Adipocyte (in vitro differentiated cells): ENCODE results near the gene KLHL29.

Experiments used
- DNase-seq: peaks from one replicate; pipeline ENCODE4 v3.0.0-alpha.2; 2015; ENCODE audit warnings: low read depth
- H3K27me3 ChIP-seq: replicated peaks from 2 replicates; pipeline ENCODE4 v1.7.0; 2013; ENCODE audit warnings: mild to moderate bottlenecking, low read length, moderate library complexity; ENCODE audit not compliant: control insufficient read depth, insufficient read depth
- H3K36me3 ChIP-seq: 2 replicates; pipeline ENCODE4 v1.7.0; 2013; ENCODE audit warnings: low read length, mild to moderate bottlenecking, moderate library complexity; ENCODE audit not compliant: control insufficient read depth, insufficient read depth, severe bottlenecking
- H3K4me1 ChIP-seq: 2 replicates; pipeline ENCODE4 v1.7.0; 2013; ENCODE audit warnings: mild to moderate bottlenecking, low read length, moderate library complexity; ENCODE audit not compliant: control insufficient read depth, insufficient read depth
- H3K4me3 ChIP-seq: 2 replicates; pipeline ENCODE4 v1.7.0; 2013; ENCODE audit warnings: mild to moderate bottlenecking, low read length, moderate library complexity
- H3K9ac ChIP-seq: 2 replicates; pipeline ENCODE4 v1.7.0; 2013; ENCODE audit warnings: mild to moderate bottlenecking, low read length, moderate library complexity
- H3K9me3 ChIP-seq: 2 replicates; pipeline ENCODE4 v1.7.0; 2013; ENCODE audit warnings: mild to moderate bottlenecking, low read length, moderate library complexity; ENCODE audit not compliant: control insufficient read depth

The KLHL29 gene

DNA sequence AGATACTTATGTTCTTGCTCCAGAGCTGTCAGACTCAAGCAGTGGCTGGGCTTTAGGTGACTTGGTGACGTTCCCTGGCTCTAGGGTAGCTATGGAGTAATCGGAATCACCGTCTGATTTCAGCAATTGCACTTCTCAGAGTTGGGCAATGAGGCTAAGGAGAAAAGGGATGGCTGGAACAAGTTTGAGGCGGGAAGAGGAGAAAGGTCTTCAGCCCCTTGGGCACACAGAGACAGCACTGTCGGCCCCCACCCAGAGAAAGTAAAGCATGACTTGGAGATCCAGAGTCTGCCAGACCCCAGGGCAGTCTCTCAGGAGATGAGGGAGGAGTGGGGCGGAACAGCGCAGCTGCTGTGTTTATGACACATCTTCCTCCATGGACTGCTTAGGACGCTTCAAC, 114.5 kb downstream of the KLHL29 start:
- peaks cover 23% of the 10 kb centered on the region for H3K4me1 ChIP-seq
- H3K36me3 ChIP-seq = peaks cover 2% of the 10 kb centered on the region
- H3K9ac ChIP-seq = peak overlapping the region; percentile 16

DNA sequence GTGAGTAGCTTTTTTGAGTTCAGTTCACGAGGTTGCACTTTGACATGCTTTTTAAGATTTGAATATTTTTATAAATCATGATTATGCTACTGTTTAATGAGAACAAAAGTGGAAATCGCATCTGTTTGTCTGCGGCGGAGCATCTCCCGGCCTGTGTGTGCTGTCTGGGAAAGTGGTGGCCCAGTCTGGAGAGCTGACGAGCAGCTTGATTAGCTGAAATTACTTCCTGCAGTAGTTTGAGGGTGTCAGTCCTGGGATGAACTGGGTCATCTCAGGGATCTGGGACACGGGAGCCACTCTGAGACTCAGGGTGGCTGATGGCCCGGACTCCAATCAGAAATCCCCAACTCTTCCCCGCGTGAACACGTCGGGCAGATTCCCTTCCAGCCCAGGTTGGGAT, 115.9 kb downstream of the KLHL29 start:
- Histone ChIP-seq H3K9ac (no peak overlapping the region), H3K9me3 (no peaks in the 10 kb centered on the region), H3K4me3 (no peak overlapping the region), H3K4me1 (peaks cover 25% of the 10 kb centered on the region), H3K36me3 (no peaks in the 10 kb centered on the region), H3K27me3 (no peaks in the 10 kb centered on the region)
- DNase-seq = no peak

More for the DNA sequence above, 114.5 kb downstream of the KLHL29 start:
- DNase-seq = no peak
- peak overlapping the region; percentile 28 for H3K4me3 ChIP-seq
- H3K9me3 ChIP-seq = no peaks in the 10 kb centered on the region
- H3K27me3 ChIP-seq = no peaks in the 10 kb centered on the region

GRCh38 chr2:23502096-23502495, 117.1 kb downstream of the KLHL29 start:
- H3K27me3 ChIP-seq = no peaks in the 10 kb centered on the region
- peaks cover 32% of the 10 kb centered on the region for H3K4me1 ChIP-seq
- no peaks in the 10 kb centered on the region for H3K9me3 ChIP-seq
- H3K36me3 ChIP-seq = no peaks in the 10 kb centered on the region
- no peak for DNase-seq
- H3K4me3 ChIP-seq = no peak overlapping the region
- H3K9ac ChIP-seq = no peak overlapping the region

DNA sequence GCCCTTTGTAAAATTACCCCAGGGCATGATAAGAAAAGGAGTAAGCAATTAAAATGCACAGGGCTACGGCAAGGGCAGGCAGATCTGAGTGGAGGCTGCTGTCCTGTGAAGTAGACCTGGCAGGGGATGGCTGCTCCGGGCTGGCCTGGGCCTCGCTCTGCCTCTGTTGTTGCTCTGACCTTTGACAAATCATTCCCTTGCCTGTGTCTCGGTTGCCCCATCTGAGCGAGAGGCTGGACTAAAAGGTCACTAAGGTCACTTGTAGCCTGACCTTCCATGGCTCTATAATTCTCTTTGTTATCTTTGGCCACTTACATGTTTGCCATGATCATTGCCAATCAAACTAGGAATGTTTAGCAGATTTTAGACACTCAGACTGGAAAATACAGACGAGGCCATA, 118.1 kb downstream of the KLHL29 start:
- DNase-seq = no peak
- Histone ChIP-seq H3K27me3 (no peaks in the 10 kb centered on the region), H3K4me1 (peaks cover 30% of the 10 kb centered on the region), H3K4me3 (no peak overlapping the region), H3K36me3 (no peaks in the 10 kb centered on the region), H3K9me3 (no peaks in the 10 kb centered on the region), H3K9ac (no peak overlapping the region)

DNA sequence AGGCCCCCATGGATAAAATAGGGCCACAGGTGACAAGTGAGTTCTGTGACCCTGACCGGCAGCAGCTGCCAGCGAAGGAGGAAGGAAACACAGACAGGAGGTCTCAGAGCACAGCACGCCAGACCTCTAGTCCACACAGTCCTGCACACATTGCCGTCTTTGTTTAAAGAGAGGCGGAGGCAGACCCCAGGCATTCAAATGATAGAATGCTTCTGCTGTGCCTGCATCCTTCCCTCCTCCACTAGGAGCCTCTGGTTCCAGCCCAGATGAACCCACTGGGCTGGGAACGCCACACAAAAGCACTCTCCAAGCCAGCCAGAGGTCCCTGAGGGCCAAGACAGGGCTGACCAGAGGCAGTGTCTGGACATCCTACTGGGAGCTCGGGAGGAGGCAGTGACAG, 118.7 kb downstream of the KLHL29 start:
- H3K9ac ChIP-seq = no peak overlapping the region
- H3K9me3 ChIP-seq = no peaks in the 10 kb centered on the region
- no peak for DNase-seq
- H3K4me3 ChIP-seq = no peak overlapping the region
- no peaks in the 10 kb centered on the region for H3K27me3 ChIP-seq
- no peaks in the 10 kb centered on the region for H3K36me3 ChIP-seq
- H3K4me1 ChIP-seq = peaks cover 29% of the 10 kb centered on the region

- no peaks in the 10 kb centered on the region for H3K27me3 ChIP-seq
- H3K36me3 ChIP-seq = no peaks in the 10 kb centered on the region
- DNase-seq = no peak
- no peak overlapping the region for H3K4me3 ChIP-seq
- no peaks in the 10 kb centered on the region for H3K9me3 ChIP-seq
- H3K4me1 ChIP-seq = peaks cover 20% of the 10 kb centered on the region
- H3K9ac ChIP-seq = no peak overlapping the region
Measured at GRCh38 chr2:23504591-23504990, 119.6 kb downstream of the KLHL29 start.

DNA sequence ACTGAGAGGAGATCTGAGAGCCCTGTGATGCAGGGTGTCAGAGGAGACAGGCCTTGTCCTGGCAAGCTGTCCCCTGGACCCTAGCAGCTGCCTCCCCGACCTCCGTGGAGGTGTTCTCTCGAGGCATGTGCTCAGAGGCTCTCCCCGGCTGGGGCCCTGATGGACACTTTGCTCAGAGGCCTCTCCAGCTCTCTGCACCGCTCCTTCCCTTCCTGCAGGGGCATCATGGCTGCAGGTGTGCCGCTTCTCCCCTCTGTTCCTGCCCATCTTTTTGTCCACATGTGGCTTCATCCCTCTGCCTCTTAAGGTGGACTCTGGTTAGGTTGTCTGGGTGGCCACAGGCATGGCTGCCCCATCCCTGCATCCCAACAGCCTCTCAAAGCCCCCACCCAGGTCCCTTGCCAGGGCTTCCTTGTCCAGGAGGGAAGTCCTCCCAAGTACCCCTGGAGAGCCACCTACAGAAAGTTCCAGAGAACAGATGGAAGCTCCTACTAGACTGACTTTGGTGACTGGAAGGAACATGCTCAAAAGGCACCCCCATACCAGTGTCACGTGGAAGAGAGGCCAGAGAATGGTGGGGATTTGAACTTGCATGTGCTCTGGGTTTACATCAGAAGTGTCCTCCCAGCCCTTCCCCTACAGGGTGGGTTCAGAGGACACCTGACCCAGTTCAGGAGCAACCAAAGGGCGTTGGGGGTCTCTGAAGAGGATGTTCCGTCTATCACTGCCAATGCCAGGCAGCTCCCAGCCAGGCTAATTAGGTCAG, 120.4 kb downstream of the KLHL29 start:
- Histone ChIP-seq H3K36me3 (no peaks in the 10 kb centered on the region), H3K9ac (no peak overlapping the region), H3K4me1 (peaks cover 17% of the 10 kb centered on the region), H3K4me3 (no peak overlapping the region), H3K9me3 (no peaks in the 10 kb centered on the region), H3K27me3 (no peaks in the 10 kb centered on the region)
- no peak for DNase-seq

GRCh38 chr2:23505984-23506380, 121.0 kb downstream of the KLHL29 start:
- H3K36me3 ChIP-seq = no peaks in the 10 kb centered on the region
- no peak overlapping the region for H3K4me3 ChIP-seq
- H3K9me3 ChIP-seq = no peaks in the 10 kb centered on the region
- H3K4me1 ChIP-seq = peaks cover 17% of the 10 kb centered on the region
- peak; percentile 47 for DNase-seq
- no peaks in the 10 kb centered on the region for H3K27me3 ChIP-seq
- no peak overlapping the region for H3K9ac ChIP-seq

GRCh38 chr2:23506531-23507266, 121.7 kb downstream of the KLHL29 start:
- no peaks in the 10 kb centered on the region for H3K27me3 ChIP-seq
- no peak overlapping the region for H3K9ac ChIP-seq
- DNase-seq = no peak
- H3K9me3 ChIP-seq = no peaks in the 10 kb centered on the region
- H3K4me1 ChIP-seq = peaks cover 17% of the 10 kb centered on the region
- no peak overlapping the region for H3K4me3 ChIP-seq
- no peaks in the 10 kb centered on the region for H3K36me3 ChIP-seq

- no peaks in the 10 kb centered on the region for H3K27me3 ChIP-seq
- H3K4me3 ChIP-seq = no peak overlapping the region
- H3K9ac ChIP-seq = no peak overlapping the region
- no peak for DNase-seq
- H3K36me3 ChIP-seq = no peaks in the 10 kb centered on the region
- H3K4me1 ChIP-seq = peaks cover 17% of the 10 kb centered on the region
- no peaks in the 10 kb centered on the region for H3K9me3 ChIP-seq
Measured at GRCh38 chr2:23507267-23508065, 122.5 kb downstream of the KLHL29 start.

GRCh38 chr2:23508066-23508390, 123.0 kb downstream of the KLHL29 start:
- Histone ChIP-seq H3K4me3 (no peak overlapping the region), H3K27me3 (no peaks in the 10 kb centered on the region), H3K36me3 (no peaks in the 10 kb centered on the region), H3K4me1 (peaks cover 17% of the 10 kb centered on the region), H3K9me3 (no peaks in the 10 kb centered on the region), H3K9ac (no peak overlapping the region)
- no peak for DNase-seq
